Femur (tissue), 1 donor: ENCODE results near the gene DUOXA1.
"Not testable (repeated sequence)": the region's sequence is repeated elsewhere in the genome, so short reads cannot be mapped to it uniquely, and the experiment has no call there.

Source experiments
- DNase-seq: peaks from one replicate; pipeline ENCODE4 v3.0.0-alpha.2; 2017

DUOXA1 gene

DNA sequence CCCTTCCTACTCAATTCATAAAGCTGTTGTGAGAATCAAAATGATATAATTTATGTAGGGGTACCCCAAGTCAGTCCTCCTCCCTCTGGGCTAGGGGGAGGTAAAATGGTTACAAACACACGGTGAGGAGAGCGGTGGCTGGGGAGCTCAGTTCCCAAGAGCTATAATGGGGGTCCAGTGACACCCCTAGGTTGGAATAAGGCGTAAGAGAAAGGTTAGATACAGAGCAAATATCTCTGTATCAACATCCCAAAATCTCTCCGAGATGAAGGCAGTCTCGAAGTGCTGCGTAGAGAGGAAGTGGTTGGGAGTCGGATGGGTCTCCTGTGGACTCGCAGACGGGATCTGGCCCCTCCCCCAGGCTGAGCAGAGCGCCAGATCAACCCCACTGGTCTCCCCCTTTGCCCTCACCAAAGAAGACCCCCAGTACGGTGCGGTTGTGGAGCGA, 17.5 kb downstream of the DUOXA1 start:
- DNase-seq = no peak

DNA sequence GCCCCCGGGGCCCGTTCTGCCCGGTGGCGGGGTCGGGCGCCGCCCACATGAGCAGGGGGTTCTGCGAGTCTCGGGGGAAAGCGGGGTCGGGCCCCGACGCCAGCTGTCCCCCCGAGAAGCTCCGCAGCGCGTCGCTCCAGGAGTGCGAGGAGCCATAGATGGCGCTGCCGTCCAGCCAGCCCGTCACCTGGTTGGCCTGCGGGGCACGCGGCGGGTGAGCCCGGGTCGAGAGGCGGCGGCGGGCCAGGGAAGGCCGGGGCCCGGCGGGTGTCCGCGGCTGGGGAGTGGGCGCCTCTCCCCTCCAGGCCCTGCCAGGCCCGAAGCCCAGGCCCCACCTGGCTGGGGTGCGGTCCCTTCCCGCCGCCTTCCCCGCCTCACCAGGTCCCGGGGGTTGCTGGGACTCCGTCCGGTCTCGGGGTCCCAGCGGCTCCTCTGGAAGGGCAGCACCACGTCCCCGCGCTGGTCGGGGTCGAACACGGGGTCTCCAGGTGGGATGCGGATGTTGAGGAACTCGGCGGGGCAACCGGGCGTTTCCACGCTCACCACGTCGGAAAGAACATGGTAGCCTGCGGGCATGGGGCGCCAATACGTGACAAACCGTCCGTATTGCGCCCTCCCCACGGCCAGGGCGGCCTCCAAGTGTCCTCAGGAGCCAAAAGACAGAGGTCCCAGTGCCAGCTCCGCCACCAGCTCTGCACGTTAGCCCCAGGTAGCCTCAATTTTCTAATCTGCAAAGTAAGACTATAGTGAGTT, 18.1 kb downstream of the DUOXA1 start:
- DNase-seq = no peak

DNA sequence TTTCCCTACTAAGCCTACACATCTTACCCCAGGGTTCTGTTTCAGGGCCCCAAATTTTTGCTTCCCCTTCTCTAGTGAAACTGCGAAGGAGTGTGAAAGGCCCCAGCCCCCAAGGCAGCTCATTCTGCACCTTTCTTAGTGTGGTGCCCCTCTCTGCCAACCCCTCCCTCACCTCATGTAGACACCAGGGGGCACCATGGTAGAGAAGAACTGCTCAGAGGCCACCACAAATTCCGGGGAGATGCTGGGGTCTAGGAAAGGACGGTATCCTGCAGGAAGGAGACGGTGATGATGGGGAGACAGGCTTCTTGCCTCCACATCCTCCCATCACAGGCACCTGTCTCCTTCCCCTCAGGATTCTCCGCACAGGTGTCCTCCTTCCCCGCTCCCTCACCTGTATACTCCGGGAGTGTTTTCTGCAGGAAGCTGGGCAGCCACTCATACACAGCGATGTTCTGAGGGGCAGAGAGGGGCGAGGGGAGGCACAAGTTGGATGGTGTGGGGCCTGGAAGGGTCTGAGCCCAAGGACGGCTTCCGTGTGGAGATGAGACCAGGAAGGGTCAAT, 19.3 kb downstream of the DUOXA1 start:
- no peak for DNase-seq

DNA sequence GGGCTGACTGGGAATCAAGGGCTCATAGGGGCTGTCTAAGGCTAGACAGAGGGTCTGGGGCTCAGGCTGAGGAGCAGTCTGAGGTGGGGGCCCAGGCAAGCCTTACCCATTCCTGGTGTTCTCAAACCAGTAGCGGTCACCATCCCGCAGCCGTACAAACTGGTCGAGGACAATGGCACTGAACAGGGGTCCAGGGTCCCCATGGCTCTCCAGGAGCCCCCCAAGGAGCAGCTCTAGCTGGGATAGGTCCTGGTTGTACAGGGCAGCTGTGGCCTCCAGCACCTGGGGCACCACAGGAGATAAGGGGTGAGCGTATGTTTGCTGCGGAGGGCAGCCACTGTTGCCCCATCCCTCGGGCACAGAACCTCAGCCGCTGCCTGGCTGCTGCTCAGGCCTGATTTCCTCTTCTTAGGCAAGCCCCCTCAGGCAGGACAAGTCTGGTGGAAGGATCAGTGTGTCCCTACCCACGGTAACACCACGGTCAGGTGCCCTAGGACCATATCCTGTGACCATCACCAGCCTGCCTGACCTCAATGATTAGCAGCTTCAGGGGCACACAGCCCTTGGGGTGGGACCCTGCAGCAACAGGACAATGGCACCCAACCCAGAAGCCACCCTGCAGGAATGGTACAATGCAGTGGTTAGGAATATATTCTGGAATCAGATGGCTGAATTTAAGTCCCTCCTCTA, 21.6 kb downstream of the DUOXA1 start:
- peak; percentile 9 for DNase-seq

DNA sequence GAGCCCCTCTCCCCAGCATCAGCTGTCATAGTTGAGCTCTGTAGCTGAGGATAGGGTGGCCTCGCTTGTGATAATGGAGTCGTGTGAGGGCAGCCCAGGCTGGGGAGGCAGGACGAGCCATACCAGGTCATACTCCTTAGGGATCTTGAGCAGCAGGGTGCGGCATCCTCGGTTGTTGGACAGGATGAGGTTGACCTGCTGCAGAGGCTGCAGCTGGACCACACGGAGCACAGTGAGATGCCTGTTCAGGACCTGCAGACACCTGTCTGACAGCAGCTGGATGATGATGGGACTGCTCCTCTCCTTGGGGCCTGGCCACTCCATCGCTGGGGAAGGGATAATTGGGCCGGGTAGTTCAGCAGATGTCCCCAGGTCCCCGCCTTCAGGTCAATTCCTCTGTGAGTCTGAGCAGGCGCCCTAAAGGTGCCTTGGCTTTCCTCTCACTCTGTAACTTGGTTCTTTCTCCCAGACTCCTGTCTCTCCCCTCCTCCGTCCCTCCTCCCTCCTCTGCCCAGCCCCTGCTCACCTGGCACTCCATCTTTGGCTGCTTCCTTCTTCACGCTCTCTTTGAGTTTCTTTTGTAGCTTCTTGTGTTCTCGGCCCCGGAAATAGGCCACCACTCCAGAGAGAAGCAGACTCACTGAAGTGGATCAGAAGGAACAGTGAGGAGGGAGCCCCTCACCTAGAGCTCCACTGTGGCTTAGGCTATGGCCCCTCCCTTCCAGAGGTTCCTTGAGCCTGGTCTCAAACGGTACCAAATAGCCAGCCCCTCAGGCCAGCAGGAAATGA, 23.5 kb downstream of the DUOXA1 start:
- DNase-seq = no peak

DNA sequence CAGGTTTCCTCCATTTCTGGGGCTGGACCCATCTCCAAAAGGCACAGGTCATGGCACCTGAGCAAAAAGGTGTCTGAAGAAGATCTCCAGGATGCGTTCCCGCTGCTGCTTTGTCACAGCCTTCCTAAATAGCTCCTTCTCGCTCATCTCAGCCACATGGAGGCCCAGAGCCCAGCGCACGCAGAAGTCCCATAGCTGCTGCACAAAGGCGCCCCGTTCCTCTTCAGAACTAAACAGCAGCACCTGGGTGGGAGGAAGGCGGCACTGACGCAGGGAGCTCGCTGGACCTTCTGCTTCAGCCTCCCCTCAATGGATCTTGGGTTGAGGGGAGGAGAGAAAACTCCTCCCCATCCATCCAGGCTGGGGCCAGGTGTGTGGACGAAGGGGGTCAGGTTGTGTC, 24.1 kb downstream of the DUOXA1 start:
- DNase-seq = no peak

DNA sequence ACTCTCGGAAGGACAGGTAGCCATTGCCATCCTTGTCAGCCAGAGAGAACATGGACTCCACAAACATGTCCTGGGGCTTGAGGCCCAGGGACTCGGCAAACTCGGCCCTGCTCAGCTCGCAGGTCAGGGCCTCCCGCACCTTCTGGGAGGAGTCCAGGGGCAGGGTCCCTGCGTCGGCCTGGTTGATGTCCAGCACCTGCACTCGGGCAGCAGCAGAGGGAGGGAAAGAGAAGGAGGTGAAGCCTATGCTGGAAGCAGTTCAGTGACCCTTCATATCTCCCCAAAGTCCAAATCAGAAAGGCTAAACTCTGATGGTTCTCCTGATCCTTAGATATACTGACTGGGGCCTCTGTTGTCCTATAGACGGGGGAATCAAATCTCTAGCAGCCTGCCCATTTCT, 25.5 kb downstream of the DUOXA1 start:
- not testable (repeated sequence) for DNase-seq

DNA sequence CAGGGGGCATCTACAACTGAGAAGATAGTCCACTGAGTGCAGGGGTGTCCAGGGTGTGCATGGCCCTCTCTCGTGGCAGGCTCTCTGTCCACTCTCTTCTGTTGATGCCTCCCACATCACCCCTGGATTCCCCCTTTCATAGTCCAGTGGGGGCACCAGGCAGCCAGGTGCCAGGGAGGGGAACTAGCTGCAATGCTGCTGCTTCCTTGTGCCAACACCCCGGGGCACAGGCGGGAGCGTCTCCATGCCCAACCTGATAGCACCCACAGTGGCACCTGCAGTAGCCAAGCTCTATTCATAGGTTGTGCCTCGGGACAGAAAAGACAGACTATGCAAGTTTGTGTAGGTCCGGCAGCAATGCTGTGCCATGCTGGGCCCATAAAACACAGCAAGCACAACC, 27.5 kb downstream of the DUOXA1 start:
- no peak for DNase-seq

DNA sequence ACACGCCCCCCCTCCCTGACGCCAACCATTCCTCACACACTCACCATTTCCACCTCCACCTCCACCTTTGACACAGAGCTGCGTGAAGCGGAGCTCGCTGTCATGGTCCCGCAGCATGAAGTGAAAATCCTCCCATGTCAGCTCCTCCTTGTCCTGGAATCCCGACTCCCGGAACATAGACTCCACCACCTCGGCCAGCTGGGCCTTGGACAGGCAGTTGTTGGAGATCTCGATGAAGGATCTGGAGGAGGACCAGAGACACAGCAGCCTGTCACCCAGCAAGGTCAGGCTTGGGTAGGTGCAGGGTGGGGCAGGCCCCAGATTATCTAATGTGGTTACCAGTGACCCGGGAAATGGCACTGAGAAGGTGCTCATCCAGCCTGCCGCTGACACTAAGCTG, 27.9 kb downstream of the DUOXA1 start:
- no peak for DNase-seq

DNA sequence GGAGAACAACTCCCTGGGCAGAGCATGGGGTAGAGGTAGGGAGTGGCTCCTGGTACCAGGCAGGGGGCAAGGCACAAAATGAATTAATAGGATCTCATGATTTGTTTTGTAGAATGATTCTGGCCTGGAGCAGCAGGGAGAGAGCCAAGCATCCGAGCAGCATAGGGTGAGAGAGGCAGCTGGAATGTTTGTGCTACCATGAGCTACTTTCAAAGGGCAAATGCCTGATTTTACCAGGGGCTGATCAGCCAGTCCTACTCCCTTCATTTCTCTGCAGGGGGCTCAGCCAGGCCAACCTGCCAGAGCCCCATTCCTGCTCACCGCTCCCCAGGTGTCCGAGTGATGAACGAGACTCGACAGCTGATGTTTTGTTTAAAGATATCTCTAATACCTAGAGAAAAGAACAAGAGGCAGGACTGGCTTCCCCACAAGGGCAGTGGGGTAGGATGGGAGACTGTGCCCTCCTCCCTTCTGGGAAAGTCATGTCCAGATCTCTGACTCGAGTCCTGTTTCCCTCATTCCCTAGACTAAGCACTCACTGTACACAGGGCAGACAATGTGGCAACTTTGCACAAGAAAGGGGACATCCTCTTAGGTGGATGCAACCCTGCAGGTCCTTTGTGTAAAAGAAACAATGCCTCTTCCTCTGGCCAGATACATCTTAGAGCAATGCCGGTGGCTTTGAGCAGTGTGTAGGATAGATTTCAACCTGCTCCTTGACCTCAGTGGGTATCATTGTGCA, 28.6 kb downstream of the DUOXA1 start:
- no peak for DNase-seq

DNA sequence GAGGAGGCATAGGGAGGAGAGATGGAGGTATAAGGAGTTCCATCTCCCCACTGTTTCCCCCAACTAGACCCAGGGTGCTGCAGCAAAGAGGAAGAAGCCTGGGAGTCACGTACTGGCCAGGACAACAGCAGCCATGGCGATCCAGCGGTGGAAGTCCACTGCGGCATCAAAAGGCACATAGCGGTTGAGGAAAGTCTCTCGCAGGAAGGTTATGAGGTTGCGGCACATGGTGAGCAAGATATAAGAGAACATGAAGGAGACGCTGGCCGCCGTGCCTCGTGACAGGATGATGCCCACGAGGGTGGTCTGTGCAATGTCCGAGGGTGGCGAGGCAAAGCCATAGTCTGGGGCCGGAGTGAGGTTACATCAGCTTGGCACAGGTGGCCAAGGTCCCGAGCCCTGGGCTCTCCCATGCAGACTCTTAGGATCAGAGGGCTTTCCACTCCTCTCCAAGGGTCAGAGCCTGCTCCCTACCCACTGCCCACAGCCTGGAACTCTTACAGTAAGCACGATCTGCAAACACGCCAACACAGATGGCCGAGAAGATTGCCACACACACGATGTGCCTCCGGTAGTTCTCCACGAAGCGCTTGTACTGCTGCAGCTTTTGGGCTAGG, 30.0 kb downstream of the DUOXA1 start:
- DNase-seq = no peak

DNA sequence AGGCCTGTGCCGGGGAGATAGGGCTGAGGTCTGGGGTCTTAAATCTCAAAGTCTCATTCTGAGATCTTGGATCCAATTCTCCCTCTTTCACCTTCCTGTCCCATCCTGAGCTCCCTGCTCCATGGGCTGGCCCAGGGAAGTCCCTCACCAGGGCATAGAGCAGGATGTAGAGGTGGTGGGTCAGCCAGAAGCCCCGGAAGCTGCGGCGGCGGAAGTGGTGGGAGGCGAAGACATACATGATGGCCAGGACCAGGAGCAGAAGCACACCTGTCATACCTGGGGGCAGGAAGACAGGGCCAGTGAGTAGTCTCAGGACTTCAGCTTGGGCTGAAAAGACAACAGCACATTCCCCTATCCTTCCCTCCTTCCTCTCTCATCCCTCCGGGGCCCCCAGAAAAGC, 32.2 kb downstream of the DUOXA1 start:
- DNase-seq = no peak

DNA sequence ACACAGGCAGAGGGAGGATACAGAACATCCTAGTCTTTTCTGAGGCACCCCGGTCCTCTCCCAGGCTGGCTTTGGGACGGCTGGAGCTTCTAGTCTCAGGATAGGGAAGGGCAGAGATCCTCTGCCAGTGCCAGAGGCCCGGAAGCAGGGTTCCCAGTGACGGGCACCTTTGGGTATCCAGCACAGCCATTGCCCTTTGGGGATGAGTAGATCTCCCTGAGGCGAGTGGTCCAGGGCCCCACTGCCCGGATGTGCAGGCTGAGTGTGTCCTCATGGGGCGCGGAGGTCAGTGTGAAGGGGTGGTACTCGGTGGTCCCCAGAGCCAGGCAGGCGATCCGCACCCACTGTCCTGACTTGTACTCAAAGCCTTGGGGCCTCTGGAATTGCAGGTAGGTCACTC, 34.0 kb downstream of the DUOXA1 start:
- DNase-seq = no peak

DNA sequence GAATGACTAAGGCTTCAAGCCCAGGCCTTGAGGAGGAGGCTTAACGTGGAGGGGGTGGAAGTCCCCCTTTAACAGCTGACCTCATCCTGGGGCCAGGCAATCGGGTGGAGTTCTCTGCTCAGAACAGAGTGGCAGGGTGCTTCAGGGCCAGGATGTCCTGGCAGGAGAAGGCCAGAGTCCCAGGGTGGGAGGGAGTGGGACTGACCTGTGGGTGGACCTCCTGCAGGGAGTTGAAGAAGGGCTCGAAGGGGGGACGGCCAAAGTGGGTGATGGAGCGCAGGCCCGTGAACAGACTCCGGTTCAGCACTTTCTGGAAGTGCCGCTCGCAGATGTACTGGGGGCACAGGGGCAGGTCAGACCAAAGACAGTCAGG, 35.3 kb downstream of the DUOXA1 start:
- no peak for DNase-seq

DNA sequence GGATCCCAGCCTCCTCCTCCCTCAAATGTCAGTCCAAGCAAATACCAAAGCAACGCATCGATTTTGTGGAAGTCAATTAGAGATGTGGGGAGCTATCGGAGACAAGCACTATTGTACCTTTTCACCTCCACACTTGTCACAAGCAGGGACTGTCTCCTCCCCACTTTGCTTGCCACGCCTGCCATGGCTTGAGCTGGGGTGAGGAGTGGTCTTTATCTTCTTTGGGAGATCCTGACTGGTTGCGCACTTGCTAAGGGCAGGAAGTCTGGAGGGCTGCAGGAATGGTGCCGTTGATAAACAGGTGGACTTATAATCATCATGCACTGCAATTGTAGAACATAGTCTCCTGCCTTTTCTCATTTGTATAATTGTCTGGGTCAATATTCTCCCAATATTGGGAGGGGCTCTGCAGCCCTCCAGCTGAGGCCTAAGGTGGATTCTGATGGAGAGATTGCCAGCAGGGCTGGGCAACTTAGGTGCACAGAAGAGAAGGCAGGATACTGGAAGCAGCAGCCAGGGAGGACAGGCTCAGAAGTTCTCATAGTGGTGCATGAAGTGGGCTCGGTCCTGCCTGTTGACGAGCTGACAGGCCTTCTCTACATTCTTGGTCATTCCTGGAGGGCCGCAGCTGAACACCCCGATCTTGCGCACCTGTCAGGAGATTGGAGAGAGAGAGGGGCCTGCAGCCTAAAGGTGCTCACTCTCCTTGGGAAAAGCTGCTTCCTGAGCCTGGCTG, 35.9 kb downstream of the DUOXA1 start:
- no peak for DNase-seq

DNA sequence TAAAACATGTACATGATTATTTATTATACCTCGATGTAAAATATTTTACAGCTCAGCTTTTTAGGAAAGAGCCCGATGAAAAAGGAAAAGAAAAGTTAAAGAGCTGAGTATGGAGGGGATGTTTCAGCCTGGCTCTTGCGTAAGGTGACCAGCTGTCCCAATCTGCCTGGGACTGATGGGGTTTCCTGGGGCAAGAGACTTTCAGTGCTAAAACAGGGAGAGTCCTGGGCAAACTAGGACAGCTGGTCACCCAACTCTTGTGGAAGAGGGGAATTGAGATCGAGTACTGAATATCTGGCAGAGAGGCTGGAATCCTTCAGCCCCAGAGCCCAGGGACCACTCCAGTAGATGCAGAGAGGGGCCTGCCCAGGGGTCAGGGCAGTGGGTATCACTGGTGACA, 36.7 kb downstream of the DUOXA1 start:
- DNase-seq = no peak

DNA sequence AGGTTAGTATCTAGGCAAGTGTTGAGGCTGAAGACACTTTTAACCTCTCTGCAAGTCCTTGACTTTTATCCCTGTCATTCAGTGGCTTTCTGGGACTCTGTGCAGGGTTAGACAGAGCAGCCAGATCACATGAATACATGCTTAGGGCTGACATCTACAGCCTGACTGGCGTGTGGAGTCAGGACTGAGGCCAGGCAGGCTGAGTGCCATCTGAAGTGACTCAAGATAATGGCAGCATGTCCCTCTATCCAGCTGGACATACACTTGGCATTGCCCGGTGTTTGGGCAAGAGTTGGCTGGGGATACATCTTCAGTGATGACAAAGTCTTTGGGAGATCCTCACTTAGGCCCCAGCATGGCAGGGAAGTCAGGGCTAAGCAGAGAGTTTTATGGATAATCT, 38.1 kb downstream of the DUOXA1 start:
- DNase-seq = no peak

DNA sequence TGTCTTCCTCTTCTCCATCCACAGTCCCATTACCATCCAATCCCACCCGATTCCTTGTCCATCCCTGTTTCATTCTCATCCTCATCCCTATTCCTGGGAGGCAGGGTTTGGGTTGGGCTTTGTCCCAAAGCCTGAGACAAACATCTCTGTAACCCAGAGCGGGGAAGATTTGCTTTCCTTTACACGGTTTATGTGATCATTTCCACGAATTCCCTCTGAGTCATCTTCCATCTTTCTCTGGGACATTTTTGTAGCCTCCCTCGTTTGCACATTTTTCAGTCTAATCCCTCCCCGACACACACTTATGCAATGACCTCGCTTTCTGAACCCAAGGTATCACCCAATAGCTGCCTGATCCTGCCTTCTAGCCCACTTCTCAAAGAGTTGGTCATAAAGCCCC, 38.5 kb downstream of the DUOXA1 start:
- DNase-seq = no peak

DNA sequence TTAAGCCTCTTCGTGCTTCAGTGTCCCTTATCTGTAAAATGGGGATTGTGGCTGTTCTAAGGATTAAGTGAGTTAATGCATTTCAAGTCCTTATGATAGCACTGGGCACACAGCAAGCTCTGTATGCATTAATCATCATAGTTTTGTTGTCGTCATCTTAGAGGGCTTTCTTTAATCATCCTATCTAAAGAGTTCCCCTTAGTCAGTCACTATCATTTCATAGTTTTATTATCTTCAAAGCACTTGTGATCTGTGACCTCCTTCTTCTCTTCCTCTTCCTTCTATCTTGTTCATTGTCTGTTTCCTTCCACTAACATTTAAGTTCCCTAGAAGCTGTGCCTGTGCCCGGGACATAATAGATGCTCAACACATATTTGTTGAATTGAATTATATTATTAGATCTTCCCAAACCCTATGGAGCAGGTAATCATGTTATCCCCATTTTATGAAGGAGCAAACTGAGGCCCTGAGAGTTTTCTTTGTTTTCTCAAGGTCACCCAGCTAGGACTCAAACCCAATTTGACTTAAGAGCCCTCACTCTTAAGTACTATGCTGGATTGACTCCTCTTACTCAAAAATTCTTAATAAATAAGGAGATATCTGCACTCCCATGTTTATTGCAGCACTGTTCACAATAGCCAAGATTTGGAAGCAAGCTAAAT, 39.8 kb downstream of the DUOXA1 start:
- no peak for DNase-seq

DNA sequence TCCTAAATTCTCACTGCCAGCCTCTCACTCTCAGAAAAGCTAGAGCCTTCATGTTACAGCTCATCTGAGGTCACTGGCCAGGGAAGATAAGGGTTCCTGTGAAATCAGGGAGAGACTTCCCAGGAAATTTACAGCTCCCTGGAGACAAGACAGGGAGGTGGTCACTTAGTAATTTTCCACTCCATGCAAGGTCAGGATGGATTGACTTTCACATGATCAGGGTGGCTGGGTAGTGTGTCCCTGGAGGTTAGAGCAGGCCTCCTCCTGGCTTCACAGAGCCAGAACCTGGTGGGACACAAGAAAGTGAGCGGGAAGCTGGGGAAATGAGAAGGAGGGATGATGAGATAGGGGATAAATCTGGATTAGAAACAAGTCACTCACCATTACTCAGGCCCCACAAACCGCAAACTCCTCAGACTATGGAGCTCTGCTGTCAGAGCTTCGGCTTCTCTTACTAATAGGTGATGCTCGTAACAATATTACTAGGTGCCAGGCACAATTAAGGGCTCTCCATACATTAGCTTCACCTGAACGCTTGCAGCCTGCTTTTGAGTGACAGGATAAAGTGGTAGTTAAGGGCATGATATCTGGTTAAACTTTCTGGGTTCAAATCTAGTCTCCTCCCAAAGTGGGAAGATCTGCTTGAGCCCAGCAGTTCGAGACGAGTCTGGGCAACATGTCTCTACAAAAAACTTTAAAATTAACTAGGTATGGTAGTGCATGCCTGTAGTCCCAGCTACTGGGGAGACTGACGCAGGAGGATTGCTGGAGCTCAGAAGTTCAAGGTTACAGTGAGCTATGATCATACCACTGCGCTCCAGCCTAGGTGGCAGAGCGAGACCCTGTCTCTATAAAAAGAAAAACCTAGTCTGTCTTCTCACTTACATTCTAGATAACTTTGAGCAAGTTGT, 40.6 kb downstream of the DUOXA1 start:
- no peak for DNase-seq
